Measurements from ENCODE around the gene HYCC1.

The HYCC1 gene

GRCh38 chr7:23022258-23022769 lies 8.4 kb upstream of the HYCC1 start:
- DNase-seq (ENCODE audit: low read depth): peak; percentile 83
- H3K4me3 ChIP-seq (ENCODE audit: low read length): no peak overlapping the region
- TF ChIP-seq, protein P1, sequence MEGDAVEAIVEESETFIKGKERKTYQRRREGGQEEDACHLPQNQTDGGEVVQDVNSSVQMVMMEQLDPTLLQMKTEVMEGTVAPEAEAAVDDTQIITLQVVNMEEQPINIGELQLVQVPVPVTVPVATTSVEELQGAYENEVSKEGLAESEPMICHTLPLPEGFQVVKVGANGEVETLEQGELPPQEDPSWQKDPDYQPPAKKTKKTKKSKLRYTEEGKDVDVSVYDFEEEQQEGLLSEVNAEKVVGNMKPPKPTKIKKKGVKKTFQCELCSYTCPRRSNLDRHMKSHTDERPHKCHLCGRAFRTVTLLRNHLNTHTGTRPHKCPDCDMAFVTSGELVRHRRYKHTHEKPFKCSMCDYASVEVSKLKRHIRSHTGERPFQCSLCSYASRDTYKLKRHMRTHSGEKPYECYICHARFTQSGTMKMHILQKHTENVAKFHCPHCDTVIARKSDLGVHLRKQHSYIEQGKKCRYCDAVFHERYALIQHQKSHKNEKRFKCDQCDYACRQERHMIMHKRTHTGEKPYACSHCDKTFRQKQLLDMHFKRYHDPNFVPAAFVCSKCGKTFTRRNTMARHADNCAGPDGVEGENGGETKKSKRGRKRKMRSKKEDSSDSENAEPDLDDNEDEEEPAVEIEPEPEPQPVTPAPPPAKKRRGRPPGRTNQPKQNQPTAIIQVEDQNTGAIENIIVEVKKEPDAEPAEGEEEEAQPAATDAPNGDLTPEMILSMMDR (IDR thresholded peaks at IDR 0.05; ENCODE audit: insufficient read depth, low read depth, low read length, missing control alignments): no peak

DNA sequence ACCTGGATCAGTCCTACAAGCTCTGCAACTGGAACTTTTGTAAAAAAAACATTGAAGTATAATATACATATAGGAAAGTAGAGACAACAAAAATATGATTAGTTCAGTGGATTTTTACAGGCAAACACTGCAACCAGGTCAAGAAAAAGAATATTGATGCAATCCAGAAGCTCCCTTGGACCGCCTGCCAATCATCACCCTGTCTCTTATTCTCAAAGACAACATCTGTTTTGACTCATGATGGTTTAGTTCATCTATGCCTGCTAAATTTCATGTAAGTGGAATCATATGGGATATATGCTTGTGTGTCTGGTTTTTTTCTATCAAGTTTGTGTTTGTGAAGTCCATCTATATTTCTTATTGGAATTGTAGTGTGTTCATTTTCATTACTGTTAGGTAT lies 7.7 kb upstream of the HYCC1 start:
- TF ChIP-seq, protein P1 (IDR thresholded peaks at IDR 0.05; ENCODE audit: insufficient read depth, low read depth, low read length, missing control alignments): no peak
- H3K4me3 ChIP-seq (ENCODE audit: low read length): no peak overlapping the region
- DNase-seq (ENCODE audit: low read depth): peak; percentile 31

GRCh38 chr7:23020742-23021401 lies 6.9 kb upstream of the HYCC1 start:
- TF ChIP-seq, protein P1 (IDR thresholded peaks at IDR 0.05; ENCODE audit: insufficient read depth, low read depth, low read length, missing control alignments): no peak
- DNase-seq (ENCODE audit: low read depth): peak; percentile 85
- no peak overlapping the region for H3K4me3 ChIP-seq (ENCODE audit: low read length)

DNA sequence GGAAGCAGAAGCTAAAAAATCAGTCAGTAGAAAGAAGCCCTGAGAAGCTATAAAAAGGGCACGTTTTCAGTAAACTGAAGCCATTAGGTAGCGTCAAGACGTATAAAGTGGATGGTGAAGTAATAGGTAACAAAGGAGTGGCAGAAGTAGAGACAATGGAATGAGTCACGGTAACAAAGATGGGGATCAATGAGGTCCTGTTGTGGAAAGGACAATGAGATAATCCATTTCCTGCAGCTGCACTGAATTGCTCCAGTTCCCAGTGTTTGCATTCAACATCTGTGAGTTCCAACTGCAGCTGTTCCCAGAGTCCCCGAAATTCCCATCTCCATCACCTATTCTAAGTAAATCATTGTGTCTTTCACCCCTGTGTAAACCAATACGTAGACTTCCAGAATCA lies 4.8 kb upstream of the HYCC1 start:
- TF ChIP-seq, protein P1 (IDR thresholded peaks at IDR 0.05; ENCODE audit: insufficient read depth, low read depth, low read length, missing control alignments): no peak
- H3K4me3 ChIP-seq (ENCODE audit: low read length): no peak overlapping the region
- DNase-seq (ENCODE audit: low read depth): peak; percentile 54

GRCh38 chr7:23017309-23017708 lies 3.4 kb upstream of the HYCC1 start:
- no peak overlapping the region for H3K4me3 ChIP-seq (ENCODE audit: low read length)
- TF ChIP-seq, protein P1 (IDR thresholded peaks at IDR 0.05; ENCODE audit: insufficient read depth, low read depth, low read length, missing control alignments): no peak
- DNase-seq (ENCODE audit: low read depth): no peak

- no peak for DNase-seq (ENCODE audit: low read depth)
- H3K4me3 ChIP-seq (ENCODE audit: low read length): no peak overlapping the region
- TF ChIP-seq, protein P1 (IDR thresholded peaks at IDR 0.05; ENCODE audit: insufficient read depth, low read depth, low read length, missing control alignments): no peak
Measured at GRCh38 chr7:23016345-23017253, 2.7 kb upstream of the HYCC1 start.

Measured in epithelial cell of esophagus (primary cell).